WI38 (cell line): ENCODE measurements around the gene ZMIZ1.

Source experiments
- H3K4me3 ChIP-seq: 2 replicates; pipeline ENCODE4 v1.5.1; 2011; ENCODE audit warnings: low read depth, mild to moderate bottlenecking, control low read depth, low read length
- TF ChIP-seq, protein P1 (sequence below): IDR thresholded peaks from 2 replicates; pipeline ENCODE4 v1.5.1; 2012; ENCODE audit warnings: low read depth, mild to moderate bottlenecking, control low read depth, low read length

The ZMIZ1 gene

DNA sequence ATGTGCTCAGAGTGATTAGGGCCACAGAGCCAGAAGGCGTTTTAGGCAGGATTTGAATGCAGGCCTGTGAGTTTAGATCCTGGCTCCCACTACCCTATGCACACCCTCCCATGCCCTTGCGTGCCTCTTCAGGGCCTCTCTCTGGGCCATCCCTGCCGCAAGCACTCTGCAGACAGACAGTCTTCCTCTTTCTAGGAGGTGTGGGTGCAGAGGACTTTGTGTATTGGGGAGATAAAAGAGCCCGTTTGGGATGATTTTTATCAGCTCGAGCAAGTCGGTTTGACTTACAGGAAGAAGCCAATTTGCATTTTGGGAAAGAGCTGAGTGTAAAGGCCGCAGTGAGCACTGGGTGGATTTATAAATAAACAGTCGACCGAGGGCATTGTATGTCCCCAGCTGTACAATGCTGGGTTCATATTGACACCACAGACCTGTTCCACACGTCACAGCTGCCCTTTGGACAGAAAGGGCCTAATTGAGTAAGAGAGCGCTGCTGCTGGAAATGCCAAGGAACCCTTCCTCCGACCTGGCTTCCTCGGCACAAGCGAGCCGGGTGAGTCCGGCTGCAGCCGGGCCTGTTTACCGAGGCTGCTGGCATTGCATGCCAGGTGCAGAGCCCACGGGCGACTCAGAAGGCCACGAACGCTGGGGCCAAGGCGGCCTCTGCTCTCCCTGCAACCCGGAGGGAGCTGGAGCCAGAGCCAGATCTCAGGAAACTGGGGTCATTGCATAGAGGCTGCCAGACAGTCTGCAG is 25.1 kb downstream of the ZMIZ1 start:
- no peak overlapping the region for H3K4me3 ChIP-seq
- TF ChIP-seq, protein P1, sequence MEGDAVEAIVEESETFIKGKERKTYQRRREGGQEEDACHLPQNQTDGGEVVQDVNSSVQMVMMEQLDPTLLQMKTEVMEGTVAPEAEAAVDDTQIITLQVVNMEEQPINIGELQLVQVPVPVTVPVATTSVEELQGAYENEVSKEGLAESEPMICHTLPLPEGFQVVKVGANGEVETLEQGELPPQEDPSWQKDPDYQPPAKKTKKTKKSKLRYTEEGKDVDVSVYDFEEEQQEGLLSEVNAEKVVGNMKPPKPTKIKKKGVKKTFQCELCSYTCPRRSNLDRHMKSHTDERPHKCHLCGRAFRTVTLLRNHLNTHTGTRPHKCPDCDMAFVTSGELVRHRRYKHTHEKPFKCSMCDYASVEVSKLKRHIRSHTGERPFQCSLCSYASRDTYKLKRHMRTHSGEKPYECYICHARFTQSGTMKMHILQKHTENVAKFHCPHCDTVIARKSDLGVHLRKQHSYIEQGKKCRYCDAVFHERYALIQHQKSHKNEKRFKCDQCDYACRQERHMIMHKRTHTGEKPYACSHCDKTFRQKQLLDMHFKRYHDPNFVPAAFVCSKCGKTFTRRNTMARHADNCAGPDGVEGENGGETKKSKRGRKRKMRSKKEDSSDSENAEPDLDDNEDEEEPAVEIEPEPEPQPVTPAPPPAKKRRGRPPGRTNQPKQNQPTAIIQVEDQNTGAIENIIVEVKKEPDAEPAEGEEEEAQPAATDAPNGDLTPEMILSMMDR, result no peak

DNA sequence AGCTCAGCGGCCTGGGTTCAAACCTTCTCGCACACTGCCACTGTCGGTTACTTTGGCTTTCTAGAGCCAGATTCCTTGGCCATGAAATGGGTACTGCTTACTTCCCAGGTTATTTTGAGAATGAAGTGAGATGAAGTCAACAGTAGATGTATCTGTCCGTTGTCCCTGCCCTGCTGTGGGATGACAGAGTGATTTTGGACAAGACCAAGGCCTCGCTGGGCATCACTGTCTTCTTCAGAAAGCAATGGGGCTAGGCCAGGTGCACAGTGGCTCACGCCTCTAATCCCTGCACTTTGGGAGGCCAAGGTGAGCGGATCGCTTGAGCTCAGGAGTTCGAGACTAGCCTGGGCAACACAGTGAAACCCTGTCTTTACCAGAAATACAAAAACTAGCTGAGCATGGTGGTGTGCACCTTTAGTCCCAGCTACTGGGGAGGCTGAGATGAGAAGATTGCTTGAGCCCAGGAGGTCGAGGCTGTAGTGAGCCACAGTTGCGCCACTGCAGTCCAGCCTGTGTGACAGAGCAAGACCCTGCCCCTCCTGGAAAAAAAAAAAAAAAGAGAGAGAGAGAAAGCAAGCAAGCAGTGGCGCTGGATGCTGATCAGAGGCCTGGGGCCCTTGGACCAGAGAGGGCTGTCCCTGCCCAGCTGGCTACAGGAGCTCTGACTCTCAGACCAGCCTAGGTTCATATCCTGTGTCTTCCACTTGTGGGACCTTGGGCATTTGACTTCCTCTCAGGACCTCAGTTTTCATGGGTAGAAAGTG is 25.8 kb downstream of the ZMIZ1 start:
- no peak overlapping the region for H3K4me3 ChIP-seq
- TF ChIP-seq, protein P1, result no peak

DNA sequence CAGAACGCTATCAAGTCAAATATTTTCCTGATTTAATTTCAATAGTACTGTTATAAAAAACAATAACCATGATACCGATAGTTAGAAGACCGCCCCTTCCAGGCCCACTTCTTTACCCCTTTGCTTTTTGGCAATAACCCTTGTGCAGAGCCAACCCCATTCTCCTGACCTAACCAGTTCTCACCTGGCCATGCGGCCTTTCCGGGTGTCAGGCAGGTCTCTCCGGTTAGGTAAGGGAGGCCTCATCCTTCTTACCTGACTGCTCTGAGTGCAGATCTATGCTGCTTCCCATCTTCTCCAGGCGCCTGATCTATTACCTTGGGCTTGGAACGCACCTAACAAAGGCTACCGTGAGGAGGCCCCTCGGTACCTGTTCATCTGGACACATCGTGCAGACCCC is 26.6 kb downstream of the ZMIZ1 start:
- TF ChIP-seq, protein P1, result no peak
- no peak overlapping the region for H3K4me3 ChIP-seq

DNA sequence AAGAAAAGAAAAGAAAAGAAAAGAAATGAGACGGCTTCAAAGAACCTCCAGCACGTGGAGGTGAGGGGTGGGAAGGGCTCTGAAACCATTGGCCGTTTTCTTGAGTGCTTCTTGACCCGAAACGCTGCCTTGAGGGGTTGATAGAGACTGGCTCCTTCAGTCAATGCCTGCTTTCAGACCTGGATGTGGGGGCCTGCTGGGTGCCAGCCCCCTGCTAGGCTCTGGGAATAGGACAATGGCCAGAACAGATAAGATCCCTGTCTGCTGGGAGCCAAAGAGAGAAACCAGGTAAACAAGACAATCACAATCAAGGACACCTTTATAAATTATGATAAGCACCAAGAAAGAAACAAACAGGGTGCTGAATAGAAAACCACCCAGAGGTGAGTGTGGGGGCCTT is 27.7 kb downstream of the ZMIZ1 start:
- no peak overlapping the region for H3K4me3 ChIP-seq
- TF ChIP-seq, protein P1, result no peak

DNA sequence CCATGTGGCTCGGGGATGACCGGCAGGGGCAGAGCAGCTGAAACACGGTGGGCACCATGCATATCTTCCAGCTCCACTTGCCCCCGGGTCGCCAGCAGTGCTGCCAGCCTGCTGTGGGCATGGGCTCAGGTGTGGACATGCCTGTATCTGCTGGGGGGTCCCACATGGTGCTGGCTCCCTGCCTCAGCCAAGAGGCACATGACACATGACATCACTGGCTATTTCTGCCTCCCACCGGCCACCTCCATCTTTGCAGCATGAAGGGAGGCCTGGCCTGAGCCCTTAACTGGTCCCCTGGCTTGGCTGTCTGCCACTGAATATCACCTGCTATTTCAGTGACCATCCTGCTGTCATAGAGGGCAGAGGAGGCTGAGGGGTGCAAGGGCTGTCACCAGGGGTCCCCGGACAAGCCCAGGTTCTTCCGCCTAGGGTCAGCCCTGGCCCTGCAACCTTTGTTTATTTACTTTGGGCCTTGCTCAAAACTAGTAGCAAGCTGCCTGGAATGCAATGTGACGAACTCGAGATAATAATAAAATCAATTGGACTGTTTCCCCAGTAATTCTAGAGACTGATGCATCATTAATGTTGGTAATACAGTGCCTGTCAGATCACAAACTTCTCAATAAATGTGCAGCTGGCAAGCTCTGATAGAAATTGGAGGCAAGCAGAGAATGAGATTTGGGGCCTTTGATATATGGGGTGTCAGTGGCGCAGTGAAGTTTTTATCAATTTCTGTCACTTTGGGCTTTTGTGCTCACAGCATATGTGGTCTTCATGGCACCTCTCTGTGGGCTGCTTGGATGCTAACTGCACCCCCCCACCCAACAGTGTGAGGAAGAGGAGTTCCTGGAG is 28.5 kb downstream of the ZMIZ1 start:
- TF ChIP-seq, protein P1, result no peak

DNA sequence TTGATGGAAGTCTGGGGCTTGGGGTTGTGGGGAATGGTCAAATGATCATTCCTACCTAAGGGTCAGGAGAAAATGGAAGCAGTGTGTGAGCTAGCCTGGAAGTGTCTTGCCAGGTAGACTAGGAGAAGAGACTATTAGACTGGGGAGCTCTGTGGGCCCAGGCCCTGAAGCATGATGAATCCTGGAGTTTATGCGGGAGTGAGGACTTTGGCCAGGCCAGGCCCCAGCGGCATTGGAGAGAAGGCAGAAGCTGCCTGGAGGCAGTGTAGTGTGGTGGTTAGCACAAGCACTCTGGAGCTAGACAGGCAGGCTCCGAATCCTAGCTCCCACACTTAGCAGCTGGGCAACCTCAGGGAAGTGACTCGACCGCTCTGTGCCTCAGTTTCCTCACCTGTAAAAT is 29.3 kb downstream of the ZMIZ1 start:
- no peak overlapping the region for H3K4me3 ChIP-seq
- TF ChIP-seq, protein P1, result no peak

More for the DNA sequence above, 28.5 kb downstream of the ZMIZ1 start:
- no peak overlapping the region for H3K4me3 ChIP-seq

DNA sequence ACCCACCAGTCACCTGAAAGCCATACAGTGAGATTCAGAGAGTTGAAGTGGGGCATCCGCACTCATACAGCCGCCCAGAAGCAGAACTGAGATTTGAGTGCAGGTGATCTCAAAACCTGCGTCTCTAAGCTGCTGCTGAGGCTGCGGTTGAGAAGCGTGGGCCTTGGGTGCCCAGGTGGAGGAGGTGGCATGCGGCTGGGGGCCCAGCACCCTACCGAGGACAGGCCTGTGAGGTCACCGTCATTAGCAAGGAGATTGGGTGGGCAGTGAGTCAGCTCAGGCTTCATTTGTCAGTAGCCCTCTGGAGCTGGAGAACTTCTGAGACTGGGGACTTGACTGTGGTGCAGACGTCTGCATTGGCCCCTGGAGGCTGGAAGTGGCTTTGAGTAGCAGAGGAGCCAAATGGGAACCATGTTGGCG is 29.8 kb downstream of the ZMIZ1 start:
- TF ChIP-seq, protein P1, result no peak
- H3K4me3 ChIP-seq, result no peak overlapping the region
